ENCODE data around the gene RIN1. TPM values are rescaled to one million over a fixed set of nuclear protein-coding genes. Genes with fewer than 3 reads are reported as not detected.

The RIN1 gene
- total and polyA plus RNA-seq, 9 of the 15 experiments (the other 6 are each of a cell fraction or from before 2014, with no cell fraction given) = 0.01 to 1.2 (median 0.45) TPM; not detected in 1

DNA sequence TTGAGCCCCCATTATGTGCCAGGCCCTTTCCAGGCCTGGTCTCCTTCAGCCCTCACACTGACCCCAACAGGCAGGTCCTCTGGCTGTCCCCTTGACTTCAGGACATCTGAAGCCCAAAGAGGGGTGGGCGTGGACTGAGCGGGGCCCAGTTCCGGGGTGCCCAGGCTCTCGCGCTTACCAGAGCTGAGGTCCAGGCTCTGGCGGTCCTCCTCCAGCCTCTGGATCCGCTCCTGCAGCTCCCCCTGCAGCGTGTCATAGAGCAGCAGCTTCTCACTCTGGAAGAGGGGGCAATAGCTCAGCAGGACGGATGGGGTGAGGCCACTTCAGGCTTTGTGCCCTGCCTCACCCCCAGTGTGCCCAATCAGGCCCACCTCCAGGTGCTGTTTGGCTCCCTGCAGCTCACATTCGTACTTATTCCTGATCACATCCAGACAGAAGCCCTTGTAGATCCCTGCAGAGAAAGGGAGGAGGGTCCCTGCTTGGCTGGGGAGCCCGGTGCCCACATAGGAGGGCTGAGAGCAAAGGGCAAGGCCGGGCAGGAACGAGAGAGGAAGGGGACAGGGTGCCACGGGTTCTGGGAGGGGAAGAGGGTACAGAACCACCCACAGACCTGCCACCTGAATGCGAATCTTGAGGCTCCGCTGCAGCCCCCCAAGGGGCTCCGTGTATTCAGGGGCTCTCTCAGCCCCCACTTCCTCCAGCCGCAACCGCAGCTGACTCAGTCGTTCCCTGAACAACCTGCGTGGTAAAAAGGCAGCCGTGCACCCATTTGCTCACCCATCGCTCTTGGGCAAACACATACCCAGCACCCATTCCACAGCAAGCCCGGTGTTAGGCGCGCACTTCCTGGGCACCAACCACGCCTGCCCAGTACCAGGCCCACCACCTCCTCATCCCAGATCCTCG, 4.6 kb upstream of the RIN1 start:
- no peak for FAIRE-seq
- no TSS peak for BruUV-seq (replicated peaks)
- H3K4me2 ChIP-seq (ENCODE audit: insufficient read depth, low read length) = no peak overlapping the region
- TF ChIP-seq BACH1 (tag; IDR thresholded peaks at IDR 0.05) (no peak), CCAR2 (IDR thresholded peaks at IDR 0.05; ENCODE audit: low read depth, low read length) (no peak), BRF2 (IDR thresholded peaks at IDR 0.05; ENCODE audit: borderline replicate concordance, insufficient read depth, insufficient read length) (no peak), NCOA4 (IDR thresholded peaks at IDR 0.05; ENCODE audit: partially characterized antibody) (no peak), ZNF217 (CRISPR knock-in tag; IDR thresholded peaks at IDR 0.05) (no peak), RBFOX2 (IDR thresholded peaks at IDR 0.05; ENCODE audit: low read depth, low read length) (peak; percentile 44), SREBF2 (CRISPR knock-in tag; IDR thresholded peaks at IDR 0.05) (no peak), HMG20B (CRISPR knock-in tag; IDR thresholded peaks at IDR 0.05) (no peak), MCM2 (IDR thresholded peaks at IDR 0.05; ENCODE audit: low read depth) (no peak)
- H3K27ac ChIP-seq (ENCODE audit: extremely low read depth, low read depth, low read length) = no peak overlapping the region
- H3K4me1 ChIP-seq (replicated peaks in 1 of 2; ENCODE audit: control insufficient read depth in 2 of 2, insufficient read depth in 2 of 2, low read length in 2 of 2) = peaks cover 21 to 30% of the 10 kb centered on the region in 2 experiments
- no peaks in the 10 kb centered on the region for H3K9me1 ChIP-seq (ENCODE audit: control insufficient read depth, insufficient read depth, low read length)
- H4K20me1 ChIP-seq (replicated peaks; ENCODE audit: control insufficient read depth, insufficient read depth, low read length) = peaks cover 3% of the 10 kb centered on the region; the same call in 1 of the 2 replicates
- ChIA-PET CTCF (ENCODE audit: low intra/inter-chr PET ratio) (no interaction called here), POLR2A (interaction anchor here (0.6 to 1.7 kb wide), 3 partner anchors 8 to 52 kb away, joined by 3 to 6 read pairs (median 6); partner anchors contain the start of gene YIF1A)
- no peaks in the 10 kb centered on the region for H3K27me3 ChIP-seq (ENCODE audit: control insufficient read depth in 2 of 2, insufficient read depth in 2 of 2, low read length in 2 of 2)
- H3K36me3 ChIP-seq (ENCODE audit: control insufficient read depth, insufficient read depth, low read length) = peaks cover 61% of the 10 kb centered on the region; the same call in 2 of the 3 replicates
- H3K9me3 ChIP-seq (replicated peaks; ENCODE audit: control insufficient read depth, insufficient read depth, low read depth, low read length) = no peaks in the 10 kb centered on the region
- WGBS (ENCODE audit: insufficient coverage, low coverage, missing lambda C conversion rate) = 90% methylated on average over 24 of the region's 28 CpGs
- no peak overlapping the region for H3K4me3 ChIP-seq
- no peak overlapping the region for H2AFZ ChIP-seq (ENCODE audit: low read depth, low read length)
- in situ Hi-C loops (cut with MboI) (no loop called here), intact Hi-C loops (cut with micrococcal nuclease) (no loop called here)
- peak overlapping the region in 1 of 2 experiments; percentile 28; a peak in 1 of 4 replicates for H3K9ac ChIP-seq (ENCODE audit: insufficient read depth in 1 of 2, low read depth in 2 of 2, low read length in 2 of 2)
- no peak for DNase-seq (ENCODE audit: extremely low read depth in 1 of 4, low spot score in 3 of 4)
- H3K79me2 ChIP-seq (ENCODE audit: control insufficient read depth, insufficient read depth, low read length) = peaks cover 18% of the 10 kb centered on the region
- no peak for ATAC-seq

Measured in K562 (cell line).